Suppressor macrophage treated with lipopolysaccharide for 4 hours (primary cell): ENCODE data around the gene BMP4.

Experiments used
- DNase-seq: peaks from one replicate; pipeline ENCODE4 v3.0.0-alpha.2; 2020

The BMP4 gene

GRCh38 chr14:53963320-53964227 lies 6.9 kb upstream of the BMP4 start:
- DNase-seq, result no peak

- DNase-seq, result no peak
Observed at GRCh38 chr14:53962953-53963319, 6.3 kb upstream of the BMP4 start.

DNA sequence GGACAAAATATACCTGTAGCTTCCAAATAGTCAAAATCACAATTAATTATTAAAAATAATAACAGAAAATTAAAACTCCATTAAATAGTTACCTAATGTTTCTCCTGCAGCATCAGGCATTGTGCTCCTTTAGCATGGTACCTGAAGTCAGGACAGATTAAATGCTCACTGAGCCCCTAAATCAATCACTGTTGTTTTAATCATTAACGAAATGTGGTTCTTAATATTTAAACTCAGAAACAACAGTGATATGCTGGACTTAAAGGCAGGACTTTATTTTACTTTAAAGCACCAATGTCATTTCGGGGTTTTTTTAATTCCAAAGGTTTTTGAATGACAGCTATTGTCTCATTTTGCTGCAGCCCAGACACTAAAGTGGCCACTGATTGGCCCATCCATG lies 2.0 kb upstream of the BMP4 start:
- no peak for DNase-seq

- no peak for DNase-seq
Observed at GRCh38 chr14:53957739-53958138, 1.1 kb upstream of the BMP4 start.

DNA sequence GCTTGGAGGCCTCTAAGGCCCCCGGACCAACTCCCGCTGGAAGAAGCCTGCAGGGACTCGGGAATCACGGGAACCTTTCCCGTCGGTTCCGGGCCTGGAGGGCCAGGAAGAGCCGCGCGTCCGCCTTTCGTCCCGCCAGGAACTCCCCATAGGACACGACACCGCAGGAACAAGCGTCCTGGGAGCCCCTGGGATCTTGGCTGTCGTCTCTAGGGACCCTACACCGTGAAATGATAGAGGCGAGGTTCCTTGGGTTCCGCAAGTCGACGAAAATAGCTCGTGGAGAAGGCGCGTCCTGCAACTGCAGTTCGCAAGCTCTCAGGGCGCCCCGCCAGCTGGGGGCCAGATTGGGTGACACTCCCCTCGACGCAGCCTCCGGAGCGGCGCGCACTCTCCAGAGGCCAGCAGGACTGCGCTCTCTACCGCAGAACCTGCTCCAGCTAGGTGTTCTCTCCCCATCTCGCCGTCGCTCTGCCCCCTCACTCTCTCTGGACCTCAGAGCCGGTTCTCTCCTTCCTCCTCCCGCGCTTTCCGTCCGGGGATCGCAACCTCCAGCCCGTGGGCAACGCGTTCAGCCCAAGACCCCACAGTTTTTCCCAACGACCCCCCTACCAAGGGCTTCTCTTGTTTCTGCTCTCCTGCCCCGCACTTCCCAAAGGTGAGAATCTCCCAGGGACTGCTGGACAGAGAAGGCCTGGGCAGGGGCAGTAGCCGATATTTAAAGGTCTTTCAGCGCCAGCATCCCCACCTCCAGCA lies 776 bp downstream of the BMP4 start:
- DNase-seq, result no peak

- no peak for DNase-seq
Observed at GRCh38 chr14:53955229-53955556, 1.4 kb downstream of the BMP4 start.

GRCh38 chr14:53954551-53955228 lies 1.9 kb downstream of the BMP4 start:
- DNase-seq, result no peak

DNA sequence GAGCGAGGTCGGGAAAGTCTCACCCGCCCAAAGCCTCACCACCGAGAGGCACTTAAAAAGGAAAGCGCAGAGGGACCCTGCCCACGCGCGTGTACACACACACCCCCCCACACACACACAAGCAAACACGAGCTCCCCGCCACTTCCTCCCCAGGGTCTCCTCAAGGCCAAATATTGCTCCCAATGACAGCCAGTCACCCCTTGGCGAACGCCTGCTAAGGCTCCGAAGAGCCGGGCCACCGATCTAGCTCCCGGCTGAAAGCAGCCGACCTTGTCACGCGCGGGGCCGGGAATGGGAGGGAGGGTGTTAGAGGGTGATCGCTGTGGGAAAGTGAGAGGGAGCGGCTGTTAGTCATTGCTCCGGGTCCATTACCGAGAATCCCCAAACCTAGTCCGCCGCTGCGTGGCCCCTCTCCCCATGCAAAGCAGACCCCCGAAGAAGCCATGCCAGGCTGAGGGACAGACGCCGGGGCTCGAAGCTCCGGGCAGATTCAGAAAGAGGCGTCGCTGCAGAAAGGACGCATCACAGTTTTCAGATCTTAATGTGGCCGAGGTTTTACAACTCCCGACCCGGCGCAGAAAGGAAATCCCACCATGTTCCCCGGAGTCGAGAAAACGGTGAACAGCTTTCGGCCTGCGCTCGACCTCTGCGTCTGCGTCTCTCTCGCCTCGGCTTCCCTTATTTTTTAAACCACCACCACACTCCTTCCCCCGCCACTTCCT lies 2.6 kb downstream of the BMP4 start:
- DNase-seq, result peak; percentile 12

DNA sequence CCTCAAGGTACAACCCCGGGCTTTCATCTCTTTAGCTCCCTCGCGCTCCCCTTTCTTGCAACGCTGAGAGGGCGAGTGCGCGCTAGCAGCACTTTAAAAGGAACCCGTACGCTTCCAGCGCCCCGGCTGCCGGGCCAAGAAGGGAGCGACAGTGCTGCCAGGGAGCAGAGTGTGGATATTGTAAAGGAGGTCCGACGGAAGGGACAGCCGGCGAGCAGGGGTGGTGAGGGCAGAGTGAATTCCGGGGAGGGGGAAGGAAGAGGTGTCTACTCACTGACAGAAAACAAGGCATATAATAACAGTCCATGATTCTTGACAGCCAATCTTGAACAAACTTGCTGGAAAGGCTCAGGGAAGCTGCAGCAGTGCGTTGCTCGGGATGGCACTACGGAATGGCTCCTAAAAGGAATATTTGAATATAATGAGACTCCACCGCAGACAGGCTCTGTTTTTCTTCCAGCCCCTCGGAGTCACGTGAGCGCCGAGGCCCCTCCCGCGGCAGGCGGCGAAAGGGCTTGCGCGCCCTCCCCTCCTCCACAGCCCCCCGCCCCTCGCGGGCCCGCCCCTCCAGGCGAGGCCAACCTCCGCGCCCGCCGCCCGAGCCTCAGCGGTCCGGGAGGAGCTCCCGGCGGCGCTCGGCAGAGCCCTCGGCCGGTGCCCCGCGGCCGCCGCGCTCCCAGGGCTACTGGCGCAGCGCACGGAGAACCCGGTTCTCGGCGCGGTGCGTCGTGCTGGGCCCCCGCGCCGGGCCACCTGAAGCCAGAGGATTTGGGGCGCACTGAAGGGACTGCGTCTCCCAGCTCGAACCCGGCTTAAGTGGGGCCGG lies 3.4 kb downstream of the BMP4 start:
- no peak for DNase-seq

DNA sequence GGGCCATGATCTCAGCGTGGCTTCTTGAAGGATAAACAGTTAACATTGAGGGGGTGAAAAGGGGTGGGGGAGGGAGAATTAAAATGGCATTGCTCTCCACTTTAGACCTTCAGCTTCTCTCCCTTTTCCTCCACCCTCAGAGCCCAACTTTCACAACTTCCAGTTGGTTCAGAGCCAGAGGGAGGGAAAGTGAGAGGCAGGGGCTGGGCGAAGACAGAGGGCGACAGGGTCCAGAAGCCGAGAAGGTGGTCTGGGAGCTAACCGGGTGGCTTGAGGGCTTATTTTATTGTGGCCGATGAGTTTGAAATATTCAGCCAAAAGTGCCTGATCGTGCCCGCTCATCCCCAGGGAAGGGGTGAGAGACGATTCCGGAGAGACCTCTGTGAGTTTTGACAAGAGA lies 4.1 kb downstream of the BMP4 start:
- DNase-seq, result no peak

DNA sequence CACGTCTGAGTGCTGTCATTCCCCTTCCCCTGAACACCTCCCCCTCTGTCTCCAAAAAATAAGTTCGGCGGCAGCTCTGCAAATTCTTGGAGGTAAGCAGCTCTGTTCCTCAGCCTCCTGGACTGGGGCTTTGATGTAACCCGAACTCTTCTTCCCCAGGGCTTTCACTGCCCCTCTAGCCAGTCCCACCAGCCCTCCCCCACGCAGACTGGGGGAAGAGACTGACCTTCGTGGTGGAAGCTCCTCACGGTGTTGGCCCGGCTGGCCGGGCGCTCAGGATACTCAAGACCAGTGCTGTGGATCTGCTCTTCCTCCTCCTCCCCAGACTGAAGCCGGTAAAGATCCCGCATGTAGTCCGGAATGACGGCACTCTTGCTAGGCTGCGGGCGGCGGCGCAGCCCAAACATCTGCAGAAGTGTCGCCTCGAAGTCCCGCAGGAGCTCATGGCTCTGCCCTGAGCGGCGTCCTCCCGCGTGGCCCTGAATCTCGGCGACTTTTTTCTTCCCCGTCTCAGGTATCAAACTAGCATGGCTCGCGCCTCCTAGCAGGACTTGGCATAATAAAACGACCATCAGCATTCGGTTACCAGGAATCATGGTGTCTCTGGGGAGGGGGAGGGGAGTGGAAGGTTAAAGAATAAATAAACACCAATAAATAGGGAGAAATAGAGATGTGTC lies 4.9 kb downstream of the BMP4 start:
- no peak for DNase-seq

- no peak for DNase-seq
Observed at GRCh38 chr14:53951243-53951626, 5.4 kb downstream of the BMP4 start.

DNA sequence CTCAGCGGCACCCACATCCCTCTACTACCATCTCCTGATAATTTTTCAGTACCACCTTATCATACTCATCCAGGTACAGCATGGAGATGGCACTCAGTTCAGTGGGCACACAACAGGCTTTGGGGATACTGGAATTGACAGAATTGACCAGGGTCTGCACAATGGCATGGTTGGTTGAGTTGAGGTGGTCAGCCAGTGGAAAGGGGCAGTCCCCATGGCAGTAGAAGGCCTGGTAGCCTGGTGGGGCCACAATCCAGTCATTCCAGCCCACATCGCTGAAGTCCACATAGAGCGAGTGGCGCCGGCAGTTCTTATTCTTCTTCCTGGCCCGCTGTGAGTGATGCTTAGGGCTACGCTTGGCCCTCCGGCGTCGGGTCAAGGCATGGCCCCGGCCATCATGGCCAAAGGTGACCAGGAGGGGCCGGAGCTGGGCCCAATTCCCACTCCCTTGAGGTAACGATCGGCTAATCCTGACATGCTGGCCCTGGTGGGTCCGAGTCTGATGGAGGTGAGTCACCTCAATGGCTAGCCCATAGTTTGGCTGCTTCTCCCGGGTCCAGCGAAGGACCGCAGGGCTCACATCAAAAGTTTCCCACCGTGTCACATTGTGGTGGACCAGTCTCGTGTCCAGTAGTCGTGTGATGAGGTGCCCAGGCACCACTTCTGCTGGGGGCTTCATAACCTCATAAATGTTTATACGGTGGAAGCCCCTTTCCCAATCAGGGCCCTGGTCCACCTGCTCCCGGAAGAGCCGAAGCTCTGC lies 6.4 kb downstream of the BMP4 start:
- no peak for DNase-seq

DNA sequence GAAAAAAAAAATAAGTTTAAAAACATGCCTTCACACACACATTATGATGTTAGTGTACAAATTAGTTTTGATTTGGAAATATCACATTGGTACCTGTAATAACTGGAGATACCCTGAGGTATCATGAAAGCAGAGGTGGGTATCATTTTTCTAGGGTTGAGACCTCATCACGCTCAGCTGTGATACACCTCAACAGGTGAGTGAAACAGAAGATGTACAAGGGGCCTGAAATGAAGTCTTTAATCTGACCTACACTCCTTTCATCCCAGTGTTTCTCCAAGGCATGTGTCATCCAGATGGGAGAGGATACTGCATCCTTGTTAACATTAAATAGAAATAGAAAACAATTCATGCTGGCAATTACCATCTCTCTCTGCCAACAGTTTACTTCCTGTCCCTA lies 7.4 kb downstream of the BMP4 start:
- DNase-seq, result no peak

- DNase-seq, result no peak
Observed at GRCh38 chr14:53948205-53948884, 8.3 kb downstream of the BMP4 start.

DNA sequence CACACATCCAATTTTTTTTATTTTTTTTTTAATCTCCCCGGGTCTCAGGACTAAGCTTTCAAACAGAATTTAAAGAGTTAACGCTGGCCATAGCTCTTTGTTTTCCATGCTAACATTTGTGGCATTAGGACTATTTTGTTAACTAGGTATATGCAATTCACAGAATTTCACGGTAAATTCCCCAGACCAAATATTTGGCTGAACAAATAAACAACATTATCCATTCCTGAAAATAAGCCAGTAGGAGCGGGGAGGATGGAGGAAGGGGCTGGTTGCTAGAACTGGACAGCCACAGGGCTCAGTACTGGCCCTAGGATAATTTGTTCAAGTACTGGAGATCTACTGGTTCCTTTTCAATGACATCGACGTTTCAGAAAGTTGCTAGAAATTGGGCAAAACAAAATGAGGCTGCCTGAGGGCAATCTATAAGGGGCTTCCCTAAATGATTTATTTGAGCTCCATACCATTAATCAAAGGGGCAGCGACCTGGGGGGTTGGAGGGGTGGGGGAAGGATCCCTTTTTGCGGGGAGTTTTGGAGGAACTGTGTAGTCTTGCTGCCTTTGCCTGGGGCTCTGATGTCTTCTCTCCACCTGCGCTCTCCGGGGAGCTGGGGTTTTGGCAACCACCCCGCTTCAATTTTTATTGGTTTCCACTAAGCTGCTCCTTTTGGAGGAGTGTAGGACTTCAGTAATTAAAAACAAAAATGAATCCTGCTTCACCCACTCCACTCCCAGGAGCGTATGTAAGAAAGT lies 9.0 kb downstream of the BMP4 start:
- no peak for DNase-seq

DNA sequence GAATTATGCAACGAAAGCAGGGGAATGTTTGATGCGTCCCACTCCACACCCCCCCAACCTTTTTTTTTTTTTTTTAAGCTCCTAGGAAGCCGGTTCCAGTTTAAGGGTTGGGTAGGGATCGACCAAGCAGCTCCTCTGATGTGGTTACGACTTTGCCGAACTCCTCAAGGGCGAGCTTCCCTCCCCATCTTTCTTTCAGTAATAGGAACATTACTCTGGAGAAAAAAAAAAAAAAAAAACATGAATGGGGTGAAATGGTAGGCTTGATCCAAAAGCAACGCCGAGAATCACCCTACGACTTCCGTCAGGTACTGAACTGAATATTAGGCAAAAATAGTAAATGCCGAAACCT lies 9.6 kb downstream of the BMP4 start:
- DNase-seq, result no peak

- DNase-seq, result no peak
Observed at GRCh38 chr14:53946404-53947093, 10.1 kb downstream of the BMP4 start.

- no peak for DNase-seq
Observed at GRCh38 chr14:53946071-53946403, 10.6 kb downstream of the BMP4 start.
